GM12878 (cell line): ENCODE results near the gene PRSS35. TPM values are rescaled to one million over a fixed set of nuclear protein-coding genes. Genes with fewer than 3 reads are reported as not detected.

Experiments
- ATAC-seq: fragments of 200-7000 bp; cut with Tn5 transposase; 3 replicates; pipeline ENCODE4 v1.9.1; 2020; ENCODE audit warnings: mild to moderate bottlenecking, moderate library complexity
- BruUV-seq: library from RNA; stranded (reverse); fragments of 400-500 nt; replicated peaks from 2 replicates; lab custom pipeline; 2021; lab: Mats Ljungman, UMichigan
- CTCF ChIA-PET: fragments of 300-600 bp; sonication (Branson Sonifier 250); formaldehyde crosslinking; extraction: SDS; loops from one replicate; lab custom pipeline; 2021; ENCODE audit warnings: inconsistent platforms; lab: Yijun Ruan, JAX
- POLR2A ChIA-PET: fragments of 350-600 bp; formaldehyde crosslinking; extraction: SDS; loops from one replicate; lab custom pipeline; 2021; ENCODE audit warnings: inconsistent platforms; lab: Charles Lee
- RAD21 ChIA-PET: fragments of 300-600 bp; sonication (Branson Sonifier 250); formaldehyde crosslinking; loops from one replicate; lab custom pipeline; 2023; ENCODE audit warnings: antibody characterized with exemption; ENCODE audit not compliant: unreplicated experiment; lab: Charles Lee
- SMC1A ChIA-PET: fragments of 300-600 bp; sonication (Branson Sonifier 250); formaldehyde crosslinking; loops from one replicate; lab custom pipeline; 2023; ENCODE audit not compliant: unreplicated experiment, uncharacterized antibody; lab: Charles Lee
- DNase-seq: peaks from one replicate; pipeline ENCODE4 v3.0.0-alpha.2; 2011; ENCODE audit warnings: low read depth, low spot score
- FAIRE-seq: peaks from 3 replicates; lab custom pipeline; 2011; peaks lifted over from hg19 to GRCh38; lab: Jason Lieb, UNC
- H2AFZ ChIP-seq: 2 replicates; pipeline ENCODE4 v1.6.0; 2011; ENCODE audit warnings: low read depth, low read length, control low read depth; ENCODE audit not compliant: control insufficient read depth
- H3K27ac ChIP-seq: 2 replicates; pipeline ENCODE4 v1.5.1; 2011; ENCODE audit warnings: control low read depth; ENCODE audit not compliant: control insufficient read depth, insufficient read depth
- H3K27me3 ChIP-seq, 2 experiments: replicated peaks in 1 of 2; 2 replicates each; pipeline versions ENCODE4 v1.6.0 to v1.6.1; 2011; ENCODE audit warnings: low read length in 1 of 2; ENCODE audit not compliant: control insufficient read depth in 2 of 2, insufficient read depth in 2 of 2
- H3K36me3 ChIP-seq, 2 experiments: 2 replicates each; pipeline ENCODE4 v1.5.1; 2011; ENCODE audit warnings: low read length in 1 of 2; ENCODE audit not compliant: control insufficient read depth in 2 of 2, insufficient read depth in 2 of 2
- H3K4me1 ChIP-seq: 2 replicates; pipeline ENCODE4 v1.6.1; 2011; ENCODE audit warnings: mild to moderate bottlenecking, low read length, moderate library complexity, mixed read lengths; ENCODE audit not compliant: control insufficient read depth, insufficient read depth
- H3K4me2 ChIP-seq: 2 replicates; pipeline ENCODE4 v1.6.0; 2011; ENCODE audit warnings: control low read depth; ENCODE audit not compliant: control insufficient read depth, insufficient read depth
- H3K4me3 ChIP-seq: fragments of 200-600 bp; sonication (generic); 2 replicates; pipeline ENCODE4 v1.5.1; 2016
- H3K79me2 ChIP-seq: 2 replicates; pipeline ENCODE4 v1.6.0; 2011; ENCODE audit warnings: low read length; ENCODE audit not compliant: control insufficient read depth, insufficient read depth
- H3K9ac ChIP-seq: 2 replicates; pipeline ENCODE4 v1.8.0; 2011; ENCODE audit warnings: low read length, control low read depth, mixed read lengths; ENCODE audit not compliant: control insufficient read depth, insufficient read depth
- H3K9me3 ChIP-seq: replicated peaks from 3 replicates; pipeline ENCODE4 v1.5.1; 2011; ENCODE audit warnings: mild to moderate bottlenecking, low read length; ENCODE audit not compliant: control insufficient read depth, insufficient read depth
- H4K20me1 ChIP-seq: 2 replicates; pipeline ENCODE4 v1.6.0; 2011; ENCODE audit not compliant: control insufficient read depth, insufficient read depth
- ATF3 ChIP-seq: IDR thresholded peaks from 2 replicates; pipeline ENCODE4 v1.6.1; 2011; ENCODE audit warnings: low read depth, mild to moderate bottlenecking, low read length, moderate library complexity, borderline replicate concordance; ENCODE audit errors: extremely low read depth
- BHLHE40 ChIP-seq, 2 experiments: fragments of 450-650 bp in 1 of 2; IDR thresholded peaks; 2 replicates each; pipeline ENCODE4 v1.6.1; 2011 to 2017; ENCODE audit warnings: low read depth in 2 of 2, borderline replicate concordance in 1 of 2, improper control_type of control experiment in 1 of 2, low read length in 1 of 2, mild to moderate bottlenecking in 1 of 2
- BRCA1 ChIP-seq: IDR thresholded peaks from 2 replicates; pipeline ENCODE4 v1.6.1; 2011; ENCODE audit warnings: low read depth, low read length, improper control_type of control experiment
- MEF2B ChIP-seq: fragments of 450-650 bp; IDR thresholded peaks from 2 replicates; pipeline ENCODE4 v1.6.1; 2018; ENCODE audit warnings: mild to moderate bottlenecking, moderate library complexity; ENCODE audit not compliant: partially characterized antibody, poor library complexity, severe bottlenecking
- PAX8 ChIP-seq: fragments of 450-650 bp; IDR thresholded peaks from 2 replicates; pipeline ENCODE4 v1.6.1; 2017; ENCODE audit warnings: mild to moderate bottlenecking, moderate library complexity
- SRF ChIP-seq, 2 experiments: IDR thresholded peaks; 2 replicates each; pipeline ENCODE4 v1.6.1; 2011; ENCODE audit warnings: low read depth in 2 of 2, low read length in 2 of 2, mild to moderate bottlenecking in 1 of 2, moderate library complexity in 1 of 2
- USF1 ChIP-seq: IDR thresholded peaks from 2 replicates; pipeline ENCODE4 v1.6.1; 2011; ENCODE audit warnings: borderline replicate concordance, low read depth, mild to moderate bottlenecking, moderate library complexity, mixed read lengths, low read length; ENCODE audit not compliant: insufficient read depth; ENCODE audit errors: extremely low read length
- WGBS: methylation state at CpG from one replicate; pipeline ENCODE4 v1.1.6; 2016; ENCODE audit warnings: low lambda C conversion rate; ENCODE audit not compliant: insufficient replicate concordance, insufficient coverage; ENCODE audit errors: missing lambda C conversion rate; 5-methylcytosine and 5-hydroxymethylcytosine counted together
- in situ Hi-C: fragments of 300-500 bp; cut with MboI; formaldehyde crosslinking; loops from 9 replicates; pipeline ENCODE4 v1.14.3; 2018; ENCODE audit warnings: mixed read lengths
- intact Hi-C: fragments of 100-400 bp; cut with micrococcal nuclease; formaldehyde crosslinking; loops from one replicate; pipeline ENCODE4 v1.14.2; 2022; ENCODE audit not compliant: unreplicated experiment
- polyA plus RNA-seq, 11 experiments: library from polyadenylated mRNA; depleted of rRNA in 4 of 11; unstranded in 6 of 11; stranded (reverse) in 5 of 11; fragments of >200 nt; fragmentation: Nextera tagmentation in 4 of 11; fragmentation: Illumina TruSeq in 1 of 11; extraction: Ambion mirVana in 4 of 11; extraction: Trizol in 1 of 11; gene quantifications; 1 replicate in 1 of 11; 2 replicates in 10 of 11; pipeline versions ENCODE4 v1.2.1 to v1.2.3, GENCODE V29; 2011 to 2016; ENCODE audit warnings: inconsistent platforms in 2 of 11, missing spikeins in 2 of 11, low read depth in 1 of 11
- total RNA-seq, 4 experiments: library from RNA; depleted of rRNA in 3 of 4; stranded (reverse); fragments of >200 nt in 3 of 4; fragmentation: Illumina TruSeq in 1 of 4; extraction: Trizol in 1 of 4; gene quantifications; 2 replicates each; pipeline versions ENCODE4 v1.2.1 to v1.2.3, GENCODE V29; 2013 to 2021

PRSS35 gene
- total and polyA plus RNA-seq, 10 of the 15 experiments (the other 5 are each of a cell fraction or from before 2014, with no cell fraction given), result not detected

- no TSS peak for BruUV-seq
- no peaks in the 10 kb centered on the region for H3K79me2 ChIP-seq
- no peak overlapping the region for H3K9ac ChIP-seq
- no peaks in the 10 kb centered on the region; a peak in 1 of 4 replicates for H3K27me3 ChIP-seq
- no peaks in the 10 kb centered on the region for H3K36me3 ChIP-seq
- SMC1A ChIA-PET, result interaction anchor here (0.7 to 1.1 kb wide), 2 partner anchors 79 to 296 kb away, joined by 3 to 7 read pairs; no protein-coding TSS in a partner anchor
- no peak overlapping the region for H2AFZ ChIP-seq
- TF ChIP-seq SRF (IDR thresholded peaks at IDR 0.05; ENCODE audit: low read depth in 2 of 2, low read length in 2 of 2), result no peak
- TF ChIP-seq BHLHE40 (IDR thresholded peaks at IDR 0.05; ENCODE audit: borderline replicate concordance in 1 of 2, low read depth in 2 of 2, low read length in 1 of 2), result no peak
- TF ChIP-seq BRCA1, result no peak
- TF ChIP-seq USF1, result no peak
- TF ChIP-seq PAX8, result no peak
- no peak for TF ChIP-seq MEF2B
- TF ChIP-seq ATF3, result no peak
- DNase-seq, result no peak
- no peak overlapping the region for H3K27ac ChIP-seq
- intact Hi-C loops, result no loop called here
- no peak overlapping the region for H3K4me2 ChIP-seq
- RAD21 ChIA-PET, result interaction anchor here (1.4 kb wide), 1 partner anchor 296 kb away, joined by 4 read pairs; no protein-coding TSS in a partner anchor
- H4K20me1 ChIP-seq, result no peaks in the 10 kb centered on the region
- H3K4me3 ChIP-seq, result no peak overlapping the region
- no peak for FAIRE-seq
- WGBS, result 44% methylated on average over 1 of the region's 1 CpG
- no peaks in the 10 kb centered on the region for H3K9me3 ChIP-seq
- CTCF ChIA-PET, result no interaction called here
- no peak for ATAC-seq
- POLR2A ChIA-PET, result no interaction called here
- in situ Hi-C loops, result loop anchor here (5.0 kb wide), 2 partner anchors 295 to 450 kb away; partner anchors contain the start of genes DOP1A and UBE3D
- no peaks in the 10 kb centered on the region for H3K4me1 ChIP-seq
These were observed 5.2 kb downstream of the PRSS35 start for GRCh38 chr6:83517500-83517899.
